ENCODE results near the gene ALDH5A1. TPM values are rescaled to one million over a fixed set of nuclear protein-coding genes. Genes with fewer than 3 reads are reported as not detected.

The ALDH5A1 gene
- total RNA-seq, 2 donors from 2014 or later: 8.0 to 14.7 TPM

DNA sequence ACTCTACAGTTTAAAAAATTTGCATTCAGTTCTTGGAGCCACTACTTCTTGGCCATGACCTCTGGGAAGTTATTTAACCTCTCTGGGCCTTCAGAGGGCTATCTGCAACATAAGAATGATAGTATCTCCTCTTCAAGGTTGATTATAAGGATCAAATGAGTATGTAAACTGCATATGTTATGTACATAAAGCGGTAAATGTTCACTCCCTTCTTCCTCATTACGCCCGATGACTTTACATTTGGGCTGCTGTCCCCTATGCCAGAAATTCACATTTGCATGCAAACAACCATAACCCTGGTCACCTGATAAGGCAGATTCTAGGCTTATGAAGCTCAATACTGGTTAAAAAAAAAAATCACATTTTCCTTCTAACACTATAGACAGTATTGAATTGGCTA is 50.4 kb downstream of the ALDH5A1 start:
- ATAC-seq (replicated peaks in 1 of 2) (no peak), DNase-seq (no peak)
- no peaks in the 10 kb centered on the region for H3K9me3 Mint-ChIP-seq
- H3K36me3 Mint-ChIP-seq (ENCODE audit: insufficient read depth in 2 of 2): no peaks in the 10 kb centered on the region
- no peak overlapping the region for H3K4me3 Mint-ChIP-seq
- H3K27ac Mint-ChIP-seq: no peak overlapping the region
- H3K4me1 Mint-ChIP-seq (ENCODE audit: low read depth): peaks cover 14% of the 10 kb centered on the region
- H3K27me3 Mint-ChIP-seq (ENCODE audit: low read depth): peaks cover 23% of the 10 kb centered on the region

DNA sequence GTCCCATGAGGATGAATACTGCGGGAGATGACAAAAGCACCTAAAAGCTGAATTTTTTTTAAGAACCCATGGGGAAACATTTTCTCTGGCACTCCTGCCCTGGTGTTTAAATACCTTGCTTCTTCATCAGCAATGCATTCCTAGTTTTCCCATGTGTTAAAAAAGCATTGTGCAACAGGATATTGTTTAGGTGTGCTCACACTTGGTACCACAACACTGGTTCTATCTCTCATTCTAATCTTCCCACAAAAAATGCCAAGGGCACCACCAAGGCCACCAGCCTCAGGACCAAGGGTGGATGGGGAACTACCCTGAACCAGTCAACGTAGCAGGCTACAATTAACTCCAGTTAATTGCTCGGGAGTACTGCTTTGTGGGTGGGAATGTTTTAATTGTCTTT is 50.9 kb downstream of the ALDH5A1 start:
- no peak for ATAC-seq (replicated peaks in 1 of 2)
- Mint-ChIP-seq H3K4me1 (ENCODE audit: low read depth) (peaks cover 14% of the 10 kb centered on the region), H3K4me3 (no peak overlapping the region), H3K9me3 (no peaks in the 10 kb centered on the region), H3K36me3 (ENCODE audit: insufficient read depth in 2 of 2) (no peaks in the 10 kb centered on the region), H3K27ac (no peak overlapping the region), H3K27me3 (ENCODE audit: low read depth) (peaks cover 23% of the 10 kb centered on the region)
- no peak for DNase-seq

DNA sequence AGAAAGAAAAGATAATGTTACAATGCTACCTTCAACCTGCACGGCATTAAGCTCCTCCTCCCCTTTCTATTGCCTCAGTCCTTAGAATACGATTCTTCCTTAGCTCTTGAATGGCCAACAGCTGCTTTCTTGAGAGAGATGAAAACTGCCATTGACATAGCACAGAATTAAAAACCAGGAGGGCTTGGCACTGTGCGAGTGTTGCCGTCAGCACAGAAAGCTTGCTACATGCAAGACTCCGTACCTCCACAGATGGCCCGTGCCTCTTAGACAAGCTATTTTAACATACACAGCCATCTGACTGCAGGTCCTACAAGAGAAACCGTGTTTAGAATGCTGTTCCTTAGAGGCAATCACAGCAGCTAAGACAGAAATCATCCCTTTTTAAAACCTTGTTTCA is 51.7 kb downstream of the ALDH5A1 start:
- no peaks in the 10 kb centered on the region for H3K36me3 Mint-ChIP-seq (ENCODE audit: insufficient read depth in 2 of 2)
- H3K9me3 Mint-ChIP-seq: no peaks in the 10 kb centered on the region
- H3K27me3 Mint-ChIP-seq (ENCODE audit: low read depth): peaks cover 23% of the 10 kb centered on the region
- no peak overlapping the region for H3K27ac Mint-ChIP-seq
- no peak for ATAC-seq (replicated peaks in 1 of 2)
- no peak for DNase-seq
- no peak overlapping the region for H3K4me3 Mint-ChIP-seq
- H3K4me1 Mint-ChIP-seq (ENCODE audit: low read depth): peaks cover 14% of the 10 kb centered on the region

- H3K27me3 Mint-ChIP-seq (ENCODE audit: low read depth): peaks cover 23% of the 10 kb centered on the region
- DNase-seq: peak; percentile 54 to 65
- H3K27ac Mint-ChIP-seq: no peak overlapping the region
- peaks cover 14% of the 10 kb centered on the region for H3K4me1 Mint-ChIP-seq (ENCODE audit: low read depth)
- H3K36me3 Mint-ChIP-seq (ENCODE audit: insufficient read depth in 2 of 2): no peaks in the 10 kb centered on the region
- ATAC-seq (replicated peaks in 1 of 2): peak; percentile 96
- no peaks in the 10 kb centered on the region for H3K9me3 Mint-ChIP-seq
- no peak overlapping the region for H3K4me3 Mint-ChIP-seq
These were observed 52.5 kb downstream of the ALDH5A1 start for GRCh38 chr6:24547243-24547642.

GRCh38 chr6:24549158-24549557 is 54.4 kb downstream of the ALDH5A1 start:
- ATAC-seq (replicated peaks in 1 of 2) (no peak), DNase-seq (no peak)
- no peak overlapping the region for H3K4me3 Mint-ChIP-seq
- no peak overlapping the region for H3K27ac Mint-ChIP-seq
- peaks cover 14% of the 10 kb centered on the region for H3K4me1 Mint-ChIP-seq (ENCODE audit: low read depth)
- H3K9me3 Mint-ChIP-seq: no peaks in the 10 kb centered on the region
- H3K36me3 Mint-ChIP-seq (ENCODE audit: insufficient read depth in 2 of 2): no peaks in the 10 kb centered on the region
- H3K27me3 Mint-ChIP-seq (ENCODE audit: low read depth): peaks cover 23% of the 10 kb centered on the region

DNA sequence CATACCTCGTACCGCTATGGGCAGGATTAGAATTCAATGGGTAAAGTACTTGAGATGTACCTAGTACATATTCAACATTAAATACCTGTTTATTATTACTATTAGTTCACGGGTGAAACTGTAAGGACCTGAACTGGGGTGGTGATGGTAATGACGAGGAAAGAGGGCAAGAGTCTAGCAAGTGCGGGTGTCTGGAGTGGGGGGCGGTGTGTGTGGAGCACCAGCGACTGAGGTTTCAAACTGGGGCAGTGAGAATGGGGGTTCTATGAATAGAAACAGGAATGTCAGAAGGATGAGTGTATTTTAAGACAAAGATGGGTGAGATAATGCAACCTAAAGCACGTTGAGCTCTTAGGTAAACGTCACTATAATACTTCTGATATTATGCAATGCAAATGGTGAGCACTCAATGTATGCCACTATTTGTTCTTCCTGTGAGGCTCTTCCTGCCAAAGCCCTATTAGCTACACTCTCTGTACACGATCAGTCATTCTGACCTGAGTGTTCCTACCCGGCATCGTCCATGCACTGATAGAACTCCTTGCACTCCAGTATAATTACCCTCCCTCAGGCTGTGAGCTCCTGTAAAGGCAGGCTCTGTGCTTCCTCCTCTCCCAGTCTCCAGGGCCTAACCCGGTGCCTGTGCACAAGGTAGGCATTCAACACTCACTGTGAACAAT is 55.0 kb downstream of the ALDH5A1 start:
- no peak overlapping the region for H3K4me3 Mint-ChIP-seq

DNA sequence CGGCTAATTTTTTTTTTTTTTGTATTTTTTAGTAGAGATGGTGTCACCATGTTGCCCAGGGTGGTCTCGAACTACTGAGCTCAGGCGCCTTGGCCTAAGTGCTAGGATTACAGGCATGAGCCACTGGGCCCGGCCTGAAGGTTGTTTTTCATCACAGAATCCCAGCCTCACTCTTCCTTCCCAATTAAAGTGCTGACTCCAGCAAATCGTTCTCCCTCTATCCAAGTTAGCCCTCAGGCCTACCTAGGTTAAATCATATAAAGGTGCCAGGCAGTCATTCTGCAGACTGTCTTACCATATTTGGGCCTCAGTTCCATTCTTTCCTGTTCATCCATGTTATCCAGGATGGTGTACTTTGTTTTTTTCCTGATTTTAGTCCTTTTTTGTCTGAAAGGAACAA is 56.4 kb downstream of the ALDH5A1 start:
- H3K27ac Mint-ChIP-seq: no peak overlapping the region
- no peaks in the 10 kb centered on the region for H3K9me3 Mint-ChIP-seq
- no peak overlapping the region for H3K4me3 Mint-ChIP-seq
- DNase-seq (no peak), ATAC-seq (replicated peaks in 1 of 2) (no peak)
- H3K4me1 Mint-ChIP-seq (ENCODE audit: low read depth): peaks cover 14% of the 10 kb centered on the region
- peaks cover 19% of the 10 kb centered on the region for H3K27me3 Mint-ChIP-seq (ENCODE audit: low read depth)
- no peaks in the 10 kb centered on the region for H3K36me3 Mint-ChIP-seq (ENCODE audit: insufficient read depth in 2 of 2)

More for the DNA sequence above, 55.0 kb downstream of the ALDH5A1 start:
- H3K9me3 Mint-ChIP-seq: no peaks in the 10 kb centered on the region
- no peak for DNase-seq
- peaks cover 14% of the 10 kb centered on the region for H3K4me1 Mint-ChIP-seq (ENCODE audit: low read depth)
- H3K27ac Mint-ChIP-seq: no peak overlapping the region
- H3K27me3 Mint-ChIP-seq (ENCODE audit: low read depth): peaks cover 23% of the 10 kb centered on the region
- no peaks in the 10 kb centered on the region for H3K36me3 Mint-ChIP-seq (ENCODE audit: insufficient read depth in 2 of 2)
- ATAC-seq (replicated peaks in 1 of 2): no peak

DNA sequence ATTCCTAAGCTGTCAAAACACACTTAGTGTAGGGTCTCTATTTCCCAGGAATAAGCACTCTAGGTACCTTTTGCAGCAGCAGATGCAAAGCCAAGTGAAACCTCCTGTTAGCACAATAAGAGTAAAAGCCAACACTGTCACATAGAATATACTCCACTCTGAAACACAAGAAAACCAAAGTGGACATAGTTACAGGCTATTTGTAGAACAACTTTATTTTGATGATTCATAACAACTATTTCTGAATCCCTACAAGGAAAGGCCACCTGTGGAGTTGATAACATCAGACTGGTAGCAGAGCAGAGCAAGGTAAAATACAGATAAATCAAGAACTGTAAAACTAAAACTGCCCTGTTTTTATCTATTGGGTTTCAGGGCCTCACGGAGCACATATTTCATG is 59.7 kb downstream of the ALDH5A1 start:
- Mint-ChIP-seq H3K27ac (no peak overlapping the region), H3K4me1 (ENCODE audit: low read depth) (no peaks in the 10 kb centered on the region), H3K4me3 (no peak overlapping the region), H3K9me3 (no peaks in the 10 kb centered on the region), H3K27me3 (ENCODE audit: low read depth) (no peaks in the 10 kb centered on the region), H3K36me3 (ENCODE audit: insufficient read depth in 2 of 2) (no peaks in the 10 kb centered on the region)
- ATAC-seq (replicated peaks in 1 of 2): no peak
- DNase-seq: no peak

GRCh38 chr6:24558516-24558915 is 63.7 kb downstream of the ALDH5A1 start:
- Mint-ChIP-seq H3K4me3 (no peak overlapping the region), H3K9me3 (no peaks in the 10 kb centered on the region), H3K4me1 (ENCODE audit: low read depth) (no peaks in the 10 kb centered on the region), H3K27me3 (ENCODE audit: low read depth) (no peaks in the 10 kb centered on the region), H3K27ac (no peak overlapping the region), H3K36me3 (ENCODE audit: insufficient read depth in 2 of 2) (no peaks in the 10 kb centered on the region)
- ATAC-seq (replicated peaks in 1 of 2) (no peak), DNase-seq (no peak)

DNA sequence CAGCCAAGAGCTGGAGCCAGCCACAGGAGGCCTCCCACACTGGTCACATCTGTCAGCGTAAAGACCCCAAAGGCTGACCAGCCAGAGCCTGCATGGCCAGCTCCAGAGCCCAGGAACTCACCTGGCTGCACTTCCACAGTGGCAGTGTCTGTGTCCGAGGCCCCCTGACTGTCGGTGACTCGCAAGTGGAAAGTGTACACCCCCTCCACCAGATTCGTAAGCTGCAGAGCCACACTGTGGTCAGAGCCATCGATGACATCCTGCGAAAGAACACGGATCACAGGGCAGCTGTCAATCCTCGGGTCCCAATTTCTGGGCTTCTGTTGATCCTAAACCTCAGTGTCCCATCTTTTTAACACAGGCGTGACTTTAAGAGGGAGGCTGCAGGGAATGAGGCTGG is 69.3 kb downstream of the ALDH5A1 start:
- H3K27ac Mint-ChIP-seq: no peak overlapping the region
- H3K9me3 Mint-ChIP-seq: no peaks in the 10 kb centered on the region
- ATAC-seq (replicated peaks in 1 of 2) (no peak), DNase-seq (no peak)
- no peaks in the 10 kb centered on the region for H3K27me3 Mint-ChIP-seq (ENCODE audit: low read depth)
- no peaks in the 10 kb centered on the region for H3K4me1 Mint-ChIP-seq (ENCODE audit: low read depth)
- no peaks in the 10 kb centered on the region for H3K36me3 Mint-ChIP-seq (ENCODE audit: insufficient read depth in 2 of 2)
- no peak overlapping the region for H3K4me3 Mint-ChIP-seq

DNA sequence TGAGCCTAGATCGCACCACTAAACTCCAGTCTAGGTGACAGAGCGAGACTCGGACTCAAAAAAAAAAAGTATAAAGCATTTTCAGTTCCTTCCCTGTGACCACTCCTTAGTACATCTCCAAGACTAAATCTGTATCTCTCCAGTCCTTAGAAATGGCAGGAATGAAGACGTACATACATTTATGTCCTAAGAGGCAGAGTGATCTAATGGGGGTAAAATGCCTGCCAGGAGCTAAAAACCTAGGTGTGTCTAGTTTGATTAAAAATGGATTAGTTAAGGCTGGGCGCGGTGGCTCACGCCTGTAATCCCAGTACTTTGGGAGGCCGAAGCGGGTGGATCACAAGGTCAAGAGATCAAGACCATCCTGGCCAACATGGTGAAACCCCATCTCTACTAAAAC is 70.4 kb downstream of the ALDH5A1 start:
- no peak overlapping the region for H3K4me3 Mint-ChIP-seq
- H3K36me3 Mint-ChIP-seq (ENCODE audit: insufficient read depth in 2 of 2): no peaks in the 10 kb centered on the region
- ATAC-seq (replicated peaks in 1 of 2) (no peak), DNase-seq (no peak)
- no peaks in the 10 kb centered on the region for H3K4me1 Mint-ChIP-seq (ENCODE audit: low read depth)
- no peaks in the 10 kb centered on the region for H3K27me3 Mint-ChIP-seq (ENCODE audit: low read depth)
- H3K27ac Mint-ChIP-seq: no peak overlapping the region
- no peaks in the 10 kb centered on the region for H3K9me3 Mint-ChIP-seq

DNA sequence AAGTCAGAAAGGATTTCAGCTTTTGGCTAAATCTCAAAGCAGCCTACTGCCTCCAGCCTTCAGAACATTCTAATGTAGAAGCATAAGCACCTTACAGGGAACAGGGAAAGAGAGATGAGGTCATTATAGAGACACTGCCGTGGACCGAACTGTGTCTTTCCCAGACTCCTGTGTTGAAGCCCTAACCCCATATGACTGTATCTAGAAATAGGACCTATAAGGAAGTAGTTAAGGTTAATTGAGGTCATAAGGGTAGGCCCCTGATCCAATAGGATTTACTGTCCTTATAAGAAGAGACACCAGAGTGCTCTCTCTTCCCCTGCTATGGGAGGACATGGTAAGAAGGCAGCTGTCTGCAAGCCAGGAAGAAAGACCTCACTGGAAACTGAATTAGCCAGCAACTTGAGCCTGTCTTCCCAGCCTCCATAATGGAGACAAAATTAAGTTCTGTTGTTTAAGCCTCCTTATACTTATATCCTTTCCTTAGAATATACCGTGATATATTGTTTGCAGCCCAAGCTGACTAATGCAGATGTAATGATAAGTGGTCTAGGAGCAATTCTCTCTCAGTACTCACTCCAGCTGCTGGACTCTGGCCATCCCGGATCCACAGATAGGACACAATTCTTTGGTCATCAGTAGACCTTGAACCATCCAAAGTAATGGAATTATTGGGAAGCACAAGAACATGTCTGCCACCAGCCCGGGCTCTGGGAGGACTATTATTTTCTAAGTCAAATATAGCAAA is 71.4 kb downstream of the ALDH5A1 start:
- Mint-ChIP-seq H3K36me3 (ENCODE audit: insufficient read depth in 2 of 2) (no peaks in the 10 kb centered on the region), H3K27ac (no peak overlapping the region), H3K4me1 (ENCODE audit: low read depth) (no peaks in the 10 kb centered on the region), H3K9me3 (no peaks in the 10 kb centered on the region), H3K4me3 (no peak overlapping the region), H3K27me3 (ENCODE audit: low read depth) (no peaks in the 10 kb centered on the region)
- DNase-seq (no peak), ATAC-seq (replicated peaks in 1 of 2) (no peak)

DNA sequence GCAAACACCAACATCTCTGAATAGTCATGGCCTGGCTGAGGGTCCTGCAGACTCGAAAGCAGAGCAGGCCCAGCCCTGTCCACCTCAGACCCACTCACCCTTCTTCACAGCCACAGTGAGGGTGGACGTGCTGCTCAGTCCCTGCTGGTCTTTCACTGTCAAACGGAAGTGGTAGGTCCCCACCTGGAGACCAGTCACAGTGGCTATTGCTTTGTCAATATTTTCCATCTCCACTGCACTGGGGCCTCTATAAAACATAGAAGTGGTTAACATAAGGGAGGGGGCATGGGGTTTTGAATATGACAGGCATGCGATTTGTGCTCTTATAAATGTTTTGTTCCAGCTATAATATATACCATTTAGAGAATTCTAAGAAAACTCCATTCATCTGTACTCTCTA is 73.9 kb downstream of the ALDH5A1 start:
- ATAC-seq (replicated peaks in 1 of 2): no peak
- no peaks in the 10 kb centered on the region for H3K36me3 Mint-ChIP-seq (ENCODE audit: insufficient read depth in 2 of 2)
- no peak for DNase-seq
- no peak overlapping the region for H3K27ac Mint-ChIP-seq
- H3K27me3 Mint-ChIP-seq (ENCODE audit: low read depth): peaks cover 6% of the 10 kb centered on the region
- H3K9me3 Mint-ChIP-seq: no peaks in the 10 kb centered on the region
- no peak overlapping the region for H3K4me3 Mint-ChIP-seq
- H3K4me1 Mint-ChIP-seq (ENCODE audit: low read depth): no peaks in the 10 kb centered on the region

DNA sequence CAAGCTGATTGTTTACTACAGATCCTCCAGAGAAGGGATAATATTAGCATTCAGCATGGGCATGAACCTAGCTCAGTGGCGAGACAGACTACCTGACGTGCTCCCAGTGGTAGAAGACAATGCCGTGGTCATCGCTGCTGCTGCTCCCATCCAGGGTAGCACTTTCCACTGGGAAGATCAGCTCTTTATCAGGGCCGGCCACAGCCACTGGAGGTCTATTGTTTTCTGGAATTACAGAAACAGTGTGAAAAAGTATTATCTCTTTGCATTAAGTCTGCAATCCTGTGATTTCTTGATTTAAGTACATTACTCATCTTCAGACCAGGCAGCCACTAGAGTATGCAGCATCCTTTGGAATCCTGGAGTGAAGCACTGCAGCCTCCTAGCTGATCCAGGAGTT is 75.0 kb downstream of the ALDH5A1 start:
- peaks cover 6% of the 10 kb centered on the region for H3K27me3 Mint-ChIP-seq (ENCODE audit: low read depth)
- no peak overlapping the region for H3K27ac Mint-ChIP-seq
- H3K4me1 Mint-ChIP-seq (ENCODE audit: low read depth): no peaks in the 10 kb centered on the region
- H3K36me3 Mint-ChIP-seq (ENCODE audit: insufficient read depth in 2 of 2): no peaks in the 10 kb centered on the region
- DNase-seq (no peak), ATAC-seq (replicated peaks in 1 of 2) (no peak)
- no peak overlapping the region for H3K4me3 Mint-ChIP-seq
- no peaks in the 10 kb centered on the region for H3K9me3 Mint-ChIP-seq

All from activated T-cell treated with anti-CD3 and anti-CD28 coated beads, Interleukin-2, amount 50 U/mL, for 72 hours (primary cell).